BLaER1 treated with 17β-estradiol and CSF1 and Interleukin-3, amounts not matched to agents 10 nM and 100 nM (cell line): Measurements from ENCODE around the gene ANKRD1.
"Not testable (repeated sequence)": the region's sequence is repeated elsewhere in the genome, so short reads cannot be mapped to it uniquely, and the experiment has no call there.

ENCODE experiments used
- H3K27ac ChIP-seq, 11 experiments: shearing (Covaris generic); formaldehyde crosslinking; 2 replicates each; pipeline ENCODE4 v1.8.1; 2022
- H3K27me3 ChIP-seq, 11 experiments: shearing (Covaris generic); formaldehyde crosslinking; 2 replicates each; pipeline ENCODE4 v1.8.1; 2022
- H3K36me3 ChIP-seq, 11 experiments: shearing (Covaris generic); formaldehyde crosslinking; 2 replicates each; pipeline ENCODE4 v1.8.1; 2022
- H3K4me1 ChIP-seq, 10 experiments: shearing (Covaris generic); formaldehyde crosslinking; 2 replicates each; pipeline ENCODE4 v1.8.1; 2022
- H3K4me2 ChIP-seq, 11 experiments: shearing (Covaris generic); formaldehyde crosslinking; 2 replicates each; pipeline ENCODE4 v1.8.1; 2022
- H3K4me3 ChIP-seq, 10 experiments: shearing (Covaris generic); formaldehyde crosslinking; 2 replicates each; pipeline ENCODE4 v1.8.1; 2022
- H3K9ac ChIP-seq, 11 experiments: shearing (Covaris generic); formaldehyde crosslinking; 2 replicates each; pipeline ENCODE4 v1.8.1; 2022
- H3K9me3 ChIP-seq, 11 experiments: shearing (Covaris generic); formaldehyde crosslinking; replicated peaks in 1 of 11; 2 replicates each; pipeline ENCODE4 v1.8.1; 2022
- H4K20me1 ChIP-seq, 11 experiments: shearing (Covaris generic); formaldehyde crosslinking; 2 replicates each; pipeline ENCODE4 v1.8.1; 2022
- Cebpa-rat ChIP-seq, 11 experiments: shearing (Covaris generic); IDR thresholded peaks; 2 replicates each; pipeline ENCODE4 v1.8.1; 2022

Gene ANKRD1

DNA sequence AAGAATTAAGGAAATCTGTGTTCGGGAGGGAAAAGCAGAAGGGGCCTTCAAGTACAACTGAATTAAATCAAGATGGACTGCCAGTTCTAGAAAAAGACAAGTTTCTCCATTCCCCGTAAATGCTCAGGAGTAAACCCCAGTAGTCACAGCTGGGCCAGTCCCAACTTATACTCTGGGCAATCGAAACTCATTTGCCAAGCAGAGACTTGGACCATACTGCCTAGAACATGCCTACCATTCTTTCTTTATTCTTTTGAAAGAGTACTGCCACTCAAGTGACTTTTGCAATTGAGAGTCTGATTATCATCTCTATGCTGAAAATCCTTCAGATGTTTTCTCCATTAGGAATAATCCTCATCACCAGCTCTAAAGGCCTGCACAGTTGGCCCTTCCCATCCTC, 27.7 kb downstream of the ANKRD1 start:
- H4K20me1 ChIP-seq, result no peaks in the 10 kb centered on the region; a peak in 2 of 22 replicates
- peaks cover 82 to 99% (median 94%) of the 10 kb centered on the region in 11 experiments for H3K36me3 ChIP-seq

DNA sequence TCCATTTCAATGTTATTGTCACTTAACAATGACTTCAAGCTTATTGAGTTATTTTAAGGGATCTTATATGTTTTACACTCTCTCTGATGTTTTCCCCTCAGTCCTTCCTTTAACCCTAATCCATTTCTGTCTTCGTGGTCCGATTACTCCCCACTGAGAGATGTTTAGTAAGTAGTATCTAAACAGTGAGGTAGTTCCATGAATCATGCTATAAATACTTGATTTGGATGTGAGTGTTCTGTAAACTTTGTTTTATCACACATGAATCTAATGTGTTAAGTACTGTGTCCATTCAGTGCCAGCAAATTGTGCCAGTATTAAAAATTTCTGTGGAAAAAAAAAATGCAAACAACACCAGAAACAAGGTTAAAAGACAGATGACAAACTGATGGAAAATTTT, 30.5 kb downstream of the ANKRD1 start:
- no peaks in the 10 kb centered on the region for H3K27me3 ChIP-seq
- H3K4me1 ChIP-seq, result peaks cover 0 to 7% (median 0%) of the 10 kb centered on the region in 10 experiments; a peak in 1 of 20 replicates
- no peaks in the 10 kb centered on the region for H3K9me3 ChIP-seq
- no peak overlapping the region for H3K9ac ChIP-seq
- no peaks in the 10 kb centered on the region; a peak in 2 of 22 replicates for H4K20me1 ChIP-seq
- TF ChIP-seq Cebpa-rat (IDR thresholded peaks at IDR 0.05), result no peak
- no peak overlapping the region for H3K4me2 ChIP-seq
- H3K27ac ChIP-seq, result no peak overlapping the region
- no peak overlapping the region for H3K4me3 ChIP-seq
- H3K36me3 ChIP-seq, result peaks cover 96 to 100% (median 97%) of the 10 kb centered on the region in 11 experiments

More for the DNA sequence above, 27.7 kb downstream of the ANKRD1 start:
- Histone ChIP-seq H3K4me1 (peaks cover 0 to 7% (median 0%) of the 10 kb centered on the region in 10 experiments; a peak in 1 of 20 replicates), H3K9me3 (no peaks in the 10 kb centered on the region), H3K27ac (no peak overlapping the region), H3K4me3 (no peak overlapping the region), H3K4me2 (no peak overlapping the region), H3K27me3 (no peaks in the 10 kb centered on the region), H3K9ac (no peak overlapping the region)
- TF ChIP-seq Cebpa-rat (IDR thresholded peaks at IDR 0.05), result no peak

DNA sequence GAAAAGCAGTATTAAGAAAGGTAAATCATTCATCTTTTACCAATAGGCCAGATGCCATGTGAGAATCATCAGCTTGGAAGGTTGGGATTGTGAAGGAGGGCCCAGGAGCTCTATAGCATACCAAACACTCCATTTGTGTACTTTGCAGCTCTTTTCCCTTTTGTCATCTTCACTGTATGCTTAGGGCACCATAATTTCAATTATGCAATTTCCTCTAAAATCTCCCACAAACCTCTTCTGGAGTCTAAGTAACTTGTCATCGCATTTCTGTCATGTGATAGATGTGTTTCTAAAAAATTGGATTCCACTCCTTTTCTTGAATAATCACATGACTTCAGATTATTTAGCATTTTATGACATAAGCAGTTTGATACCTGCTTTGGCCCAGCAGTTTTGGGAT, 31.3 kb downstream of the ANKRD1 start:
- no peak overlapping the region for H3K27ac ChIP-seq
- H3K27me3 ChIP-seq, result no peaks in the 10 kb centered on the region
- no peaks in the 10 kb centered on the region; a peak in 2 of 22 replicates for H4K20me1 ChIP-seq
- H3K4me3 ChIP-seq, result no peak overlapping the region
- no peak overlapping the region for H3K4me2 ChIP-seq
- peaks cover 97 to 100% (median 100%) of the 10 kb centered on the region in 11 experiments for H3K36me3 ChIP-seq
- no peaks in the 10 kb centered on the region for H3K9me3 ChIP-seq
- TF ChIP-seq Cebpa-rat (IDR thresholded peaks at IDR 0.05), result no peak
- peaks cover 0 to 7% (median 0%) of the 10 kb centered on the region in 10 experiments; a peak in 1 of 20 replicates for H3K4me1 ChIP-seq
- no peak overlapping the region for H3K9ac ChIP-seq

DNA sequence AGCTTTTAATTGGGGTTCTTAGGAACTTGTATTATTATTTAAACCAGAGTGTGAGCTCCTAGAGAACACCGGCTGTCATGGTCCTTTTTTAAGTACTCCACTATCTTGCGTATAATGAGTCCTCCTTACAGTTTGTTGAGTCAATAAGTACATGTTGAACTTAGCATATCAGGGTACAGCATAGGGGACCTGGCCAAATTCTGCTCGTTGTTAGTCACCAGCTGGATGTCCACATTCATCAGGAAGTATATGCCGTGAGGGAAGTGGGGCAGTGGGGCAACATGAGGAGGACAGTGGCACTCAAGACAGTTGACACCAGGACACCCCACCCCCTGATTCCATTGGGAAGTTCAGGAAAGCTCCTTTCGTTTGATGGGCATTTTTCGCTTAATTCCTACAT, 32.5 kb downstream of the ANKRD1 start:
- no peak overlapping the region for H3K9ac ChIP-seq
- no peaks in the 10 kb centered on the region for H3K27me3 ChIP-seq
- H3K36me3 ChIP-seq, result peaks cover 90 to 100% (median 100%) of the 10 kb centered on the region in 11 experiments
- H3K9me3 ChIP-seq, result no peaks in the 10 kb centered on the region
- no peak overlapping the region for H3K27ac ChIP-seq
- TF ChIP-seq Cebpa-rat (IDR thresholded peaks at IDR 0.05), result no peak
- H3K4me2 ChIP-seq, result no peak overlapping the region
- H3K4me3 ChIP-seq, result no peak overlapping the region
- H4K20me1 ChIP-seq, result peaks cover 0 to 12% (median 0%) of the 10 kb centered on the region in 11 experiments; a peak in 2 of 22 replicates
- peaks cover 0 to 7% (median 0%) of the 10 kb centered on the region in 10 experiments; a peak in 1 of 20 replicates for H3K4me1 ChIP-seq

DNA sequence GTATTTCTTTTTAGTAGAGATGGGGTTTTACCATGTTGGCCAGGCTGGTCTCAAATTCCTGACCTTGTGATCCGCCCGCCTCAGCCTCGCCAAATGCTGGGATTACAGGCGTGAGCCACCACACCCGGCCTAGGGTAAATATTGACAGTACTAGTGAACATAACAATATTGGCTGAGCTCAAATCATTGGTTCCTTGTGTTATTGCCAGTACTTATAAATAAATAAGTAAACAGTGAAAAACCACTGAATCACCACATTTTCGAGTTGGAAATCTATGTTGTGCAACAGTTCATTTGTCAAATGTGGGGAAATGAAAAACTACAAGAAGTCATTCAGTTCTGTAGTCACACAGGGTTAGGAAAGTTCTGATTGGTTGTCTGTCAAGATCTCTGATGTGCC, 33.3 kb downstream of the ANKRD1 start:
- Histone ChIP-seq H3K36me3 (peaks cover 90 to 100% (median 98%) of the 10 kb centered on the region in 11 experiments), H3K27me3 (no peaks in the 10 kb centered on the region), H4K20me1 (peaks cover 0 to 12% (median 0%) of the 10 kb centered on the region in 11 experiments; a peak in 1 of 22 replicates), H3K4me1 (peaks cover 0 to 7% (median 0%) of the 10 kb centered on the region in 10 experiments; a peak in 1 of 20 replicates), H3K9me3 (no peaks in the 10 kb centered on the region), H3K4me2 (no peak overlapping the region), H3K27ac (no peak overlapping the region), H3K4me3 (no peak overlapping the region), H3K9ac (no peak overlapping the region)
- TF ChIP-seq Cebpa-rat (IDR thresholded peaks at IDR 0.05), result no peak

DNA sequence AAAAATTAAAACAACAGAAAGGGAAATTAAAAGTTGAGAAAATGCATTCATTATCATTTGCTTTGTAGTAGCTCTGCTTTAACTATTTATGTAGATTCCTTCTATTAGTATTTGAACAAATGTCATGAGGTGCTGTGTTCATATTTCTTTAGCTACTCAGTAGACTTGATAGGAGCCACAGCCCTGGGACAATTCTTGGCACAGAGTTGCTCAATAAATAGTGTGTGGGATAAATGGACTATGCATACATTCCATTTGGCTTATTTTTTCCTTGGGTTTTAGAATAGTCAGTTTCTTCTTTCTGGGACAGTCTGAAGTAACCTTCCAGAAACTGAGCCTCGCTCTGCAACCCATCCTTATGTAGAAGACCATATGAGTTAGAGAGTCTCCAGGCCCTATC, 35.7 kb downstream of the ANKRD1 start:
- Histone ChIP-seq H3K4me1 (peaks cover 0 to 7% (median 0%) of the 10 kb centered on the region in 10 experiments; a peak in 1 of 20 replicates), H3K27me3 (no peaks in the 10 kb centered on the region), H3K36me3 (peaks cover 90 to 100% (median 98%) of the 10 kb centered on the region in 11 experiments), H4K20me1 (peaks cover 0 to 12% (median 0%) of the 10 kb centered on the region in 11 experiments; a peak in 3 of 22 replicates), H3K4me3 (no peak overlapping the region), H3K27ac (no peak overlapping the region), H3K9me3 (no peaks in the 10 kb centered on the region), H3K9ac (no peak overlapping the region), H3K4me2 (no peak overlapping the region)
- TF ChIP-seq Cebpa-rat (IDR thresholded peaks at IDR 0.05), result no peak

DNA sequence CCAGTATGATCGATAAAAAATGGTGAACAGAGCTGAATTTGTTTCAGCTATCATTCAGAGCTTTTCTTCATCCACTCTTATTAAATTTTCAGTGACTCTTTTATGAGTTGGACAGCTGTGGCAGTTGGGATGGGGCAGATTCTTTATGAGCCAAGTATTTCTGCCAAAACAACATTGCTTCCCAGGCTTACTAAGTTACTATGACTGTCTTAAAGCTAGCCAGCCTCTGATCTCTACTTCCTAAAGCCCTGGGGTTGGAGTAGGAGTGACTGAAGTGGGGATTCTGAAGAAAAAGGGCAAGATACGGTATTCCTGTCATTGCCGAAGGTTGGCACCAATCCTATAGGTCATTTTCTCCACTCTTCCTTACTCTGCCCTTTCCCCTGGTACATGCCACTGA, 36.5 kb downstream of the ANKRD1 start:
- H3K36me3 ChIP-seq, result peaks cover 88 to 99% (median 95%) of the 10 kb centered on the region in 11 experiments
- H3K4me3 ChIP-seq, result no peak overlapping the region
- no peaks in the 10 kb centered on the region for H3K9me3 ChIP-seq
- H3K27ac ChIP-seq, result no peak overlapping the region
- no peaks in the 10 kb centered on the region for H3K27me3 ChIP-seq
- peaks cover 0 to 4% (median 0%) of the 10 kb centered on the region in 10 experiments; a peak in 1 of 20 replicates for H3K4me1 ChIP-seq
- H3K4me2 ChIP-seq, result no peak overlapping the region
- peaks cover 0 to 12% (median 0%) of the 10 kb centered on the region in 11 experiments; a peak in 3 of 22 replicates for H4K20me1 ChIP-seq
- H3K9ac ChIP-seq, result no peak overlapping the region
- TF ChIP-seq Cebpa-rat (IDR thresholded peaks at IDR 0.05), result no peak

DNA sequence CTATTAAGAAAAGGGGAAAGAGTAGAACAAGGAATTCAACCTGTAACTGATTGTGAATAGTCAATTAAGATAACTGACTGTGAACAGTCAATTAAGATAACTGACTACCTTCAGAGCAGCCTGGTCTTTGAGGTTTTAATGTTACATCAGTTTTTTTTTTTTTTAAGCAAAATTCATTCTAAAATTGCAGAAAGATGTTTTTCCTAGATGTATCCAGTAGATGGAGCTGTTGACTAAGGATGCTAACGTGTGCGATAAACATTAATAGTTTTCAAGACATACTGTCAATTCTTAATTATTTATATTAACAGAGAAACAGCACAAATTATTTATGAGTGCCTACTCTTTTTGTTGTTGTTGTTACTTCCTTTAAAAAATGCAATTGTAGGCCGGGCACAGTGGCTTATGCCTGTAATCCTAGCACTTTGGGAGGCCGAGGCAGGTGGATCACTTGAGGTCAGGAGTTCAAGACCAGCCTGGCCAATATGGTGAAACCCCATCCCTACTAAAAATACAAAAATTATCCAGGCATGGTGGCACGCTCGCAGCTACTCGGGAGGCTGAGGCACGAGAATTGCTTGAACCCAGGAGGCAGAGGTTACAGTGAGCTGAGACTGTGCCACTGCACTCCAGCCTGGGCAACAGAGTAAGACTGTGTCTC, 40.7 kb downstream of the ANKRD1 start:
- not testable (repeated sequence) for H3K9ac ChIP-seq, H3K27ac ChIP-seq, H3K4me3 ChIP-seq, H3K9me3 ChIP-seq, H3K27me3 ChIP-seq, H3K4me1 ChIP-seq, H3K4me2 ChIP-seq
- H3K36me3 ChIP-seq, result peaks cover 85 to 99% (median 94%) of the 10 kb centered on the region in 11 experiments
- peaks cover 0 to 12% (median 0%) of the 10 kb centered on the region in 11 experiments; a peak in 4 of 22 replicates for H4K20me1 ChIP-seq

DNA sequence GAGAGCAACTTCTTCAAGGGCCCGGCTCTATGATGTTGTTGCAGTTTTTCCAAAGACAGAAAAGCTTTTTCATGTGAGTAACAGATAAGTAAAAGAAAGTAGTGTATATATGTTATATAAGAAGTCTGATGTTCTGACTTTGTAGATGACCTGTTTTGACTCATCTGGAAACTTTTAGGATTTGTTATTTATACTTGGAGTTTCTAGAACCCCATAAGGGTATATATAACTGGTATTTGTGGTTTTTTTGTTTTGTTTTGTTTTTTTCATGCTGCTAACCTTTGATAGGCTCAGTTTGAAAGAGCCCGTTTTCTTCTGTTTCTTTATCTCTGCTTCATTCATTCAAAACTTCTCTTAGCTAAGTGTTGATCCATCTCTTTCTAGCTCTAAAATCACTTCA, 41.8 kb downstream of the ANKRD1 start:
- peaks cover 2 to 9% (median 5%) of the 10 kb centered on the region in 10 experiments; a peak in 18 of 20 replicates for H3K4me1 ChIP-seq
- no peaks in the 10 kb centered on the region for H3K9me3 ChIP-seq
- peaks cover 0 to 13% (median 4%) of the 10 kb centered on the region in 11 experiments; a peak in 9 of 22 replicates for H4K20me1 ChIP-seq
- H3K4me2 ChIP-seq, result no peak overlapping the region
- no peaks in the 10 kb centered on the region for H3K27me3 ChIP-seq
- no peak for TF ChIP-seq Cebpa-rat (IDR thresholded peaks at IDR 0.05)
- no peak overlapping the region for H3K4me3 ChIP-seq
- no peak overlapping the region for H3K27ac ChIP-seq
- no peak overlapping the region; a peak in 1 of 22 replicates for H3K9ac ChIP-seq
- H3K36me3 ChIP-seq, result peaks cover 74 to 92% (median 85%) of the 10 kb centered on the region in 11 experiments
